Calu3 (cell line): ENCODE data around the gene ISG20L2. TPM values are rescaled to one million over a fixed set of nuclear protein-coding genes. Genes with fewer than 3 reads are reported as not detected.
A peak's percentile ranks its signal among the peaks of the same experiment; 100 is the strongest.

Experiments used
- BruUV-seq: library from RNA; stranded (reverse); fragments of 400-500 nt; replicated peaks from 2 replicates; lab custom pipeline; 2021; lab: Mats Ljungman, UMichigan
- CTCF ChIA-PET: fragments of 300-600 bp; sonication (Branson Sonifier 250); formaldehyde crosslinking; loops from one replicate; lab custom pipeline; 2022; ENCODE audit warnings: antibody characterized with exemption; lab: Charles Lee
- DNase-seq: peaks from one replicate; pipeline ENCODE4 v3.0.0; 2022
- H3K27ac Mint-ChIP-seq: one replicate; pipeline ENCODE4 v1.8.0; 2022; ENCODE audit warnings: mixed read lengths; ENCODE audit not compliant: unreplicated experiment
- H3K27me3 Mint-ChIP-seq: one replicate; pipeline ENCODE4 v1.8.0; 2022; ENCODE audit warnings: mixed read lengths; ENCODE audit not compliant: unreplicated experiment
- H3K36me3 Mint-ChIP-seq: one replicate; pipeline ENCODE4 v1.8.0; 2022; ENCODE audit warnings: mild to moderate bottlenecking, moderate library complexity, mixed read lengths; ENCODE audit not compliant: insufficient read depth, unreplicated experiment
- H3K4me1 Mint-ChIP-seq: one replicate; pipeline ENCODE4 v1.8.0; 2022; ENCODE audit warnings: mild to moderate bottlenecking, low read depth, mixed read lengths; ENCODE audit not compliant: unreplicated experiment
- H3K4me3 Mint-ChIP-seq: one replicate; pipeline ENCODE4 v1.8.0; 2022; ENCODE audit warnings: mild to moderate bottlenecking, low read depth, moderate library complexity, mixed read lengths; ENCODE audit not compliant: unreplicated experiment
- H3K9me3 Mint-ChIP-seq: one replicate; pipeline ENCODE4 v1.8.0; 2022; ENCODE audit warnings: low read depth, mixed read lengths; ENCODE audit not compliant: unreplicated experiment
- CTCF ChIP-seq: fragments of 200-600 bp; IDR thresholded peaks from one replicate; pipeline ENCODE4 v1.8.0; 2022; ENCODE audit warnings: antibody characterized with exemption; ENCODE audit not compliant: unreplicated experiment
- intact Hi-C: fragments of 100-400 bp; cut with micrococcal nuclease; formaldehyde crosslinking; loops from one replicate; pipeline ENCODE4 v1.10.0; 2022; ENCODE audit not compliant: unreplicated experiment
- total RNA-seq: library from RNA; stranded (reverse); gene quantifications from 2 replicates; pipeline ENCODE4 v1.2.3, GENCODE V29; 2022

Gene ISG20L2
- total RNA-seq, 1 experiment from 2014 or later, result 61.6 TPM

GRCh38 chr1:156750711-156751450 is 22.3 kb upstream of the ISG20L2 start:
- BruUV-seq, result no TSS peak
- TF ChIP-seq CTCF, result no peak
- peak overlapping the region; percentile 67 for H3K4me3 Mint-ChIP-seq
- peaks cover 41% of the 10 kb centered on the region for H3K4me1 Mint-ChIP-seq
- peak; percentile 71 for DNase-seq
- H3K9me3 Mint-ChIP-seq, result no peaks in the 10 kb centered on the region
- peaks cover 71% of the 10 kb centered on the region for H3K36me3 Mint-ChIP-seq
- H3K27ac Mint-ChIP-seq, result peak overlapping the region; percentile 93
- H3K27me3 Mint-ChIP-seq, result no peaks in the 10 kb centered on the region
- CTCF ChIA-PET, result interaction anchor here (0.9 to 2.0 kb wide), 6 partner anchors 10 to 177 kb away, joined by 3 to 17 read pairs (median 5); partner anchors contain the start of genes ISG20L2 and MRPL24
- intact Hi-C loops, result no loop called here

- peaks cover 47% of the 10 kb centered on the region for H3K4me1 Mint-ChIP-seq
Measured at GRCh38 chr1:156750191-156750672, 21.7 kb upstream of the ISG20L2 start.

GRCh38 chr1:156749419-156750118 is 21.0 kb upstream of the ISG20L2 start:
- intact Hi-C loops, result loop anchor here (2.0 kb wide), 1 partner anchor 21 kb away; the partner anchor contains the start of genes ISG20L2 and METTL25B
- no peaks in the 10 kb centered on the region for H3K9me3 Mint-ChIP-seq
- DNase-seq, result no peak
- no TSS peak for BruUV-seq
- no peaks in the 10 kb centered on the region for H3K27me3 Mint-ChIP-seq
- peaks cover 49% of the 10 kb centered on the region for H3K4me1 Mint-ChIP-seq
- no peak for TF ChIP-seq CTCF
- peak overlapping the region; percentile 85 for H3K27ac Mint-ChIP-seq
- H3K36me3 Mint-ChIP-seq, result peaks cover 84% of the 10 kb centered on the region
- peak overlapping the region; percentile 67 for H3K4me3 Mint-ChIP-seq
- CTCF ChIA-PET, result interaction anchor here (0.7 kb wide), 1 partner anchor 9 kb away, joined by 3 read pairs; the partner anchor contains the start of gene MRPL24

More at GRCh38 chr1:156750191-156750672, 21.7 kb upstream of the ISG20L2 start:
- Mint-ChIP-seq H3K4me3 (peak overlapping the region; percentile 67), H3K36me3 (peaks cover 78% of the 10 kb centered on the region), H3K27ac (peak overlapping the region; percentile 85), H3K9me3 (no peaks in the 10 kb centered on the region), H3K27me3 (no peaks in the 10 kb centered on the region)
- BruUV-seq, result no TSS peak
- CTCF ChIA-PET, result interaction anchor here (0.7 to 2.0 kb wide), 3 partner anchors 9 to 24 kb away, joined by 3 to 17 read pairs (median 4); partner anchors contain the start of genes ISG20L2 and MRPL24
- intact Hi-C loops, result no loop called here
- no peak for TF ChIP-seq CTCF
- DNase-seq, result peak; percentile 64

GRCh38 chr1:156748670-156749418 is 20.3 kb upstream of the ISG20L2 start:
- peak overlapping the region; percentile 67 for H3K4me3 Mint-ChIP-seq
- H3K4me1 Mint-ChIP-seq, result peaks cover 56% of the 10 kb centered on the region
- H3K9me3 Mint-ChIP-seq, result no peaks in the 10 kb centered on the region
- DNase-seq, result peak; percentile 78
- H3K27ac Mint-ChIP-seq, result peak overlapping the region; percentile 85
- BruUV-seq, result no TSS peak
- TF ChIP-seq CTCF, result no peak
- CTCF ChIA-PET, result no interaction called here
- intact Hi-C loops, result loop anchor here (2.0 kb wide), 1 partner anchor 20 kb away; the partner anchor contains the start of genes ISG20L2 and METTL25B
- no peaks in the 10 kb centered on the region for H3K27me3 Mint-ChIP-seq
- H3K36me3 Mint-ChIP-seq, result peaks cover 89% of the 10 kb centered on the region
